Keratinocyte (primary cell): Measurements from ENCODE around the gene ATP2B2. TPM values are rescaled to one million over a fixed set of nuclear protein-coding genes. Genes with fewer than 3 reads are reported as not detected.

Source experiments
- DNase-seq: peaks from one replicate; pipeline ENCODE4 v3.0.0-alpha.2; 2011; ENCODE audit warnings: low read depth, missing footprints, low spot score
- FAIRE-seq: peaks from 2 replicates; lab custom pipeline; 2011; peaks lifted over from hg19 to GRCh38; lab: Jason Lieb, UNC
- H2AFZ ChIP-seq: 2 replicates; pipeline ENCODE4 v1.6.0; 2012; ENCODE audit warnings: low read length, control low read depth, inconsistent platforms; ENCODE audit not compliant: control insufficient read depth
- H3K27ac ChIP-seq: 2 replicates; pipeline ENCODE4 v1.5.1; 2011; ENCODE audit warnings: low read length; ENCODE audit not compliant: control insufficient read depth, insufficient read depth
- H3K27me3 ChIP-seq: 3 replicates; pipeline ENCODE4 v1.6.0; 2011; ENCODE audit warnings: low read length; ENCODE audit not compliant: control insufficient read depth, insufficient read depth; ENCODE audit errors: extremely low read depth
- H3K36me3 ChIP-seq, 2 experiments: 2 replicates in 1 of 2; 3 replicates in 1 of 2; pipeline ENCODE4 v1.5.1; 2011; ENCODE audit warnings: low read length in 2 of 2, mild to moderate bottlenecking in 1 of 2; ENCODE audit not compliant: control insufficient read depth in 2 of 2, insufficient read depth in 2 of 2; ENCODE audit errors: extremely low read depth in 1 of 2
- H3K4me1 ChIP-seq: 3 replicates; pipeline ENCODE4 v1.5.1; 2011; ENCODE audit warnings: low read length; ENCODE audit not compliant: control insufficient read depth, insufficient read depth; ENCODE audit errors: extremely low read depth
- H3K4me2 ChIP-seq: 3 replicates; pipeline ENCODE4 v1.6.0; 2011; ENCODE audit warnings: low read depth, low read length; ENCODE audit not compliant: control insufficient read depth, insufficient read depth; ENCODE audit errors: extremely low read depth
- H3K4me3 ChIP-seq, 3 experiments: fragments of 200-600 bp in 1 of 3; sonication (generic) in 1 of 3; 2 replicates in 2 of 3; 3 replicates in 1 of 3; pipeline ENCODE4 v1.5.1; 2011 to 2016; ENCODE audit warnings: low read length in 3 of 3, mild to moderate bottlenecking in 3 of 3, control low read depth in 2 of 3, inconsistent platforms in 1 of 3, low read depth in 1 of 3, mixed read lengths in 1 of 3, mixed run types in 1 of 3, moderate library complexity in 1 of 3; ENCODE audit not compliant: control insufficient read depth in 2 of 3, insufficient read depth in 2 of 3; ENCODE audit errors: extremely low read depth in 1 of 3
- H3K79me2 ChIP-seq: 2 replicates; pipeline ENCODE4 v1.6.0; 2012; ENCODE audit warnings: low read length; ENCODE audit not compliant: control insufficient read depth, insufficient read depth
- H3K9ac ChIP-seq: 3 replicates; pipeline ENCODE4 v1.6.0; 2011; ENCODE audit warnings: low read length; ENCODE audit not compliant: control insufficient read depth, insufficient read depth; ENCODE audit errors: extremely low read depth
- H3K9me1 ChIP-seq: 3 replicates; pipeline ENCODE4 v1.6.0; 2011; ENCODE audit warnings: low read length; ENCODE audit not compliant: control insufficient read depth, insufficient read depth; ENCODE audit errors: extremely low read depth
- H3K9me3 ChIP-seq: 2 replicates; pipeline ENCODE4 v1.5.1; 2012; ENCODE audit warnings: low read depth, low read length; ENCODE audit not compliant: control insufficient read depth
- H4K20me1 ChIP-seq: 3 replicates; pipeline ENCODE4 v1.6.0; 2011; ENCODE audit warnings: low read length; ENCODE audit not compliant: control insufficient read depth, insufficient read depth; ENCODE audit errors: extremely low read depth
- CTCF ChIP-seq, 3 experiments: IDR thresholded peaks in 1 of 3; conservative IDR thresholded peaks in 1 of 3; optimal IDR thresholded peaks in 1 of 3; 2 replicates in 2 of 3; 3 replicates in 1 of 3; pipeline versions ENCODE3 to v1.5.1; 2011; ENCODE audit warnings: low read length in 3 of 3, mild to moderate bottlenecking in 3 of 3, moderate library complexity in 2 of 3, control low read depth in 1 of 3, inconsistent platforms in 1 of 3; ENCODE audit not compliant: insufficient read depth in 2 of 3; ENCODE audit errors: extremely low read depth in 1 of 3
- EZH2 ChIP-seq: IDR thresholded peaks from one replicate; pipeline ENCODE4 v1.6.1; 2012; ENCODE audit warnings: inconsistent platforms, mild to moderate bottlenecking, low read length, moderate library complexity
- dilution Hi-C: fragments of 300-500 bp; cut with MboI; formaldehyde crosslinking; loops from one replicate; pipeline ENCODE4 v1.7.0; 2020; ENCODE audit warnings: low sequenced_read_pairs; ENCODE audit not compliant: extremely low pct_ligation_motif_present
- polyA plus RNA-seq, 5 experiments: library from polyadenylated mRNA; depleted of rRNA in 3 of 5; stranded (reverse) in 3 of 5; stranded (forward) in 1 of 5; unstranded in 1 of 5; fragments of >200 nt; gene quantifications; 1 replicate in 1 of 5; 2 replicates in 3 of 5; 3 replicates in 1 of 5; pipeline versions ENCODE4 v1.2.1 to v1.2.3, GENCODE V29; 2011 to 2012; ENCODE audit warnings: missing spikeins in 2 of 5, low read depth in 1 of 5, low replicate concordance in 1 of 5

ATP2B2 gene
- polyA plus RNA-seq, 1 donor (not counting 4 experiments of a cell fraction or from before 2014, with no cell fraction given) = not detected

GRCh38 chr3:10434938-10435336, 70.4 kb downstream of the ATP2B2 start:
- dilution Hi-C loops = no loop called here
- DNase-seq (no peak), FAIRE-seq (no peak)
- Histone ChIP-seq H3K27ac (no peak overlapping the region), H4K20me1 (no peaks in the 10 kb centered on the region), H3K79me2 (no peaks in the 10 kb centered on the region), H3K36me3 (no peaks in the 10 kb centered on the region), H3K4me1 (no peaks in the 10 kb centered on the region), H3K27me3 (peaks cover 13% of the 10 kb centered on the region), H2AFZ (no peak overlapping the region), H3K9ac (no peak overlapping the region), H3K9me1 (no peaks in the 10 kb centered on the region), H3K4me2 (no peak overlapping the region), H3K9me3 (no peaks in the 10 kb centered on the region), H3K4me3 (no peak overlapping the region)
- TF ChIP-seq CTCF (optimal IDR thresholded peaks at IDR 0.05 in 1 of 3, IDR thresholded peaks at IDR 0.05 in 1 of 3, conservative IDR thresholded peaks at IDR 0.05 in 1 of 3; ENCODE audit: extremely low read depth in 1 of 3, insufficient read depth in 2 of 3, low read length in 3 of 3) (no peak), EZH2 (no peak)

- no peaks in the 10 kb centered on the region for H3K9me1 ChIP-seq
Observed at GRCh38 chr3:10434144-10434937, 71.0 kb downstream of the ATP2B2 start.

More at GRCh38 chr3:10434144-10434937, 71.0 kb downstream of the ATP2B2 start:
- dilution Hi-C loops = no loop called here
- TF ChIP-seq EZH2 (no peak), CTCF (optimal IDR thresholded peaks at IDR 0.05 in 1 of 3, IDR thresholded peaks at IDR 0.05 in 1 of 3, conservative IDR thresholded peaks at IDR 0.05 in 1 of 3; ENCODE audit: extremely low read depth in 1 of 3, insufficient read depth in 2 of 3, low read length in 3 of 3) (no peak)
- FAIRE-seq (no peak), DNase-seq (no peak)
- Histone ChIP-seq H3K4me1 (no peaks in the 10 kb centered on the region), H3K27me3 (peaks cover 13% of the 10 kb centered on the region), H3K4me3 (no peak overlapping the region), H4K20me1 (no peaks in the 10 kb centered on the region), H3K79me2 (no peaks in the 10 kb centered on the region), H3K27ac (no peak overlapping the region), H3K9ac (no peak overlapping the region), H2AFZ (no peak overlapping the region), H3K36me3 (no peaks in the 10 kb centered on the region), H3K9me3 (no peaks in the 10 kb centered on the region), H3K4me2 (no peak overlapping the region)
